Measurements from ENCODE around the gene STRAP. TPM values are rescaled to one million over a fixed set of nuclear protein-coding genes. Genes with fewer than 3 reads are reported as not detected.

STRAP gene
- total and polyA plus RNA-seq, 2 of the 13 experiments (the other 11 are each of a cell fraction or from before 2014, with no cell fraction given), result 66.9 to 118 TPM

GRCh38 chr12:15924956-15925355, 42.8 kb downstream of the STRAP start:
- H3K4me1 ChIP-seq (ENCODE audit: insufficient read depth, low read length), result 0 out of 2 replicates have a peak, but pooled peaks cover 6% of the 10 kb centered on the region
- no peak overlapping the region for H2AFZ ChIP-seq (ENCODE audit: low read length)
- in situ Hi-C loops (cut with HindIII; ENCODE audit: extremely low pct_ligation_motif_present, low pct_unique_long_range_greater_than_20kb), result no loop called here
- DNase-seq (ENCODE audit: low spot score), result no peak
- H3K9me3 ChIP-seq (ENCODE audit: low read length), result no peaks in the 10 kb centered on the region
- POLR2A ChIA-PET, result no interaction called here
- H3K9ac ChIP-seq (ENCODE audit: insufficient read depth, low read depth, low read length), result no peak overlapping the region
- no peak overlapping the region for H3K27ac ChIP-seq (ENCODE audit: extremely low read length, insufficient read depth, low read length)
- H3K36me3 ChIP-seq (replicated peaks in 1 of 2; ENCODE audit: control insufficient read depth in 1 of 2, insufficient read depth in 2 of 2, low read length in 2 of 2), result no peaks in the 10 kb centered on the region; a peak in 1 of 5 replicates
- CTCF ChIA-PET (ENCODE audit: low intra/inter-chr PET ratio, low total read pairs), result no interaction called here
- no peak overlapping the region for H3K4me2 ChIP-seq (ENCODE audit: low read depth, low read length)
- H3K79me2 ChIP-seq (ENCODE audit: insufficient read depth, low read length), result peaks cover 12% of the 10 kb centered on the region
- no peak for FAIRE-seq
- intact Hi-C loops (cut with micrococcal nuclease; ENCODE audit: unreplicated experiment), result no loop called here
- no peaks in the 10 kb centered on the region for H4K20me1 ChIP-seq (ENCODE audit: insufficient read depth, low read length)
- no peak overlapping the region for H3K4me3 ChIP-seq (replicated peaks in 1 of 3; ENCODE audit: insufficient read depth in 1 of 3, low read depth in 2 of 3, low read length in 3 of 3)
- whole genome bisulfite sequencing (ENCODE audit: low lambda C conversion rate), result 91% methylated on average over 1 of the region's 1 CpG
- BruUV-seq (replicated peaks), result no TSS peak
- ATAC-seq, result no peak
- H3K27me3 ChIP-seq (ENCODE audit: control insufficient read depth in 1 of 2, insufficient read depth in 2 of 2, low read length in 2 of 2), result no peaks in the 10 kb centered on the region
- TF ChIP-seq TIGD3 (CRISPR knock-in tag; IDR thresholded peaks at IDR 0.05; ENCODE audit: borderline replicate concordance) (no peak), ARID4A (CRISPR knock-in tag; IDR thresholded peaks at IDR 0.05; ENCODE audit: borderline replicate concordance) (no peak), ZNF839 (CRISPR knock-in tag; IDR thresholded peaks at IDR 0.05; ENCODE audit: borderline replicate concordance) (no peak), KIAA2018 (CRISPR knock-in tag; IDR thresholded peaks at IDR 0.05; ENCODE audit: borderline replicate concordance) (no peak), ZNF780A (CRISPR knock-in tag; IDR thresholded peaks at IDR 0.05) (no peak), POLR2AphosphoS2 (IDR thresholded peaks at IDR 0.05; ENCODE audit: low read depth, low read length) (no peak), ZNF605 (CRISPR knock-in tag; IDR thresholded peaks at IDR 0.05) (no peak), SOX13 (IDR thresholded peaks at IDR 0.05) (no peak), SOX13 (CRISPR knock-in tag; conservative IDR thresholded peaks at IDR 0.05 in 1 of 2, IDR thresholded peaks at IDR 0.05 in 1 of 2) (no peak), ZNF7 (CRISPR knock-in tag; IDR thresholded peaks at IDR 0.05) (no peak), ZNF841 (CRISPR knock-in tag; IDR thresholded peaks at IDR 0.05; ENCODE audit: borderline replicate concordance) (no peak)

Measured in HepG2 (cell line).